Measurements from ENCODE around the gene HRK. TPM values are rescaled to one million over a fixed set of nuclear protein-coding genes. Genes with fewer than 3 reads are reported as not detected.

The HRK gene
- total RNA-seq, 4 donors from 2014 or later = 0.11 to 0.17 TPM; not detected in 2

DNA sequence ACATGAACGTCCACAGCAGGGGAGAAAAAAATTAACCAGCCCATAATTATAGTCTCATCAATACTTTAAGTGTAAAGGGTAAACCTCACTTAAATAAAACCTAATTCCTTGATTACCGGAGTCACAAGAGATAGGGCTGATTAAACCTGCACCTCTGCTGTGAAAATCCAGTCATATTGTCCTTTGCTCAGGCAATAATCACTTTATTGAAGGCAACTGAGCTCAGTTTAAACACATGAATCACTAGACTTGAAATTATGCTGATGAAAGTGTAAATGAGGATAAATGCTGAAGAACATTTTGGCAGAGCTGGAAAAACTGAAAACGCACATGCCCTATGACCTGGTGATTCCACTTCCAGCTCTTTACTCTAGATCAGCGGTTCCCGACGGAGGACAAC, 6.7 kb upstream of the HRK start:
- Histone ChIP-seq H3K36me3 (no peaks in the 10 kb centered on the region), H3K4me3 (no peak overlapping the region), H3K27ac (replicated peaks in 1 of 4) (no peak overlapping the region), H3K9me3 (peaks cover 0 to 5% (median 0%) of the 10 kb centered on the region in 4 donors), H3K4me1 (no peaks in the 10 kb centered on the region), H3K27me3 (peaks cover 0 to 42% (median 2%) of the 10 kb centered on the region in 4 donors)
- intact Hi-C loops (cut with DNase I) = no loop called here
- TF ChIP-seq POLR2A (IDR thresholded peaks at IDR 0.05; ENCODE audit: low read depth) (no peak), POLR2AphosphoS5 (IDR thresholded peaks at IDR 0.05) (no peak), EP300 (IDR thresholded peaks at IDR 0.05) (no peak)
- TF ChIP-seq, protein P1, sequence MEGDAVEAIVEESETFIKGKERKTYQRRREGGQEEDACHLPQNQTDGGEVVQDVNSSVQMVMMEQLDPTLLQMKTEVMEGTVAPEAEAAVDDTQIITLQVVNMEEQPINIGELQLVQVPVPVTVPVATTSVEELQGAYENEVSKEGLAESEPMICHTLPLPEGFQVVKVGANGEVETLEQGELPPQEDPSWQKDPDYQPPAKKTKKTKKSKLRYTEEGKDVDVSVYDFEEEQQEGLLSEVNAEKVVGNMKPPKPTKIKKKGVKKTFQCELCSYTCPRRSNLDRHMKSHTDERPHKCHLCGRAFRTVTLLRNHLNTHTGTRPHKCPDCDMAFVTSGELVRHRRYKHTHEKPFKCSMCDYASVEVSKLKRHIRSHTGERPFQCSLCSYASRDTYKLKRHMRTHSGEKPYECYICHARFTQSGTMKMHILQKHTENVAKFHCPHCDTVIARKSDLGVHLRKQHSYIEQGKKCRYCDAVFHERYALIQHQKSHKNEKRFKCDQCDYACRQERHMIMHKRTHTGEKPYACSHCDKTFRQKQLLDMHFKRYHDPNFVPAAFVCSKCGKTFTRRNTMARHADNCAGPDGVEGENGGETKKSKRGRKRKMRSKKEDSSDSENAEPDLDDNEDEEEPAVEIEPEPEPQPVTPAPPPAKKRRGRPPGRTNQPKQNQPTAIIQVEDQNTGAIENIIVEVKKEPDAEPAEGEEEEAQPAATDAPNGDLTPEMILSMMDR (IDR thresholded peaks at IDR 0.05) = no peak
- DNase-seq (ENCODE audit: extremely low spot score) = no peak
- 78% methylated on average over 6 of the region's 6 CpGs for WGBS

DNA sequence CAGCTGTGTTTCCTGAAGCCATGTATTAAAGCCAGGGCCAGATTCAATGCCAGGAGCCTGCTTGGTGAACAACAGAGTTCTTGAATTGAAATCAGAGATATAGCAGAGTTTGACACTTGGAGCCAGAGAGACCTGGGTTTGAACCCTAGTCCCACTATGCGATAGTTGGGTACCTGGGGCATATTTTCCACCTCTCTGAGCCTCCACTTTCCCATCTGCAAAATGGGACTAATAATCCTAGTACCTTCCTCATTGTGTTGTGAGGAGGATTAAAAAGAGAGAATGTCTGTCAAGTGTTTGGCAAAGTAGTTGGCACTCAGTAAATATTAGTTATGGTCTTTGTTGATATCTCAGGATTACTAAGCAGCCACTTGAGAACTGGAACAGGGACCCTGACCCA, 6.0 kb upstream of the HRK start:
- peaks cover 0 to 4% (median 3%) of the 10 kb centered on the region in 4 donors for H3K4me1 ChIP-seq

DNA sequence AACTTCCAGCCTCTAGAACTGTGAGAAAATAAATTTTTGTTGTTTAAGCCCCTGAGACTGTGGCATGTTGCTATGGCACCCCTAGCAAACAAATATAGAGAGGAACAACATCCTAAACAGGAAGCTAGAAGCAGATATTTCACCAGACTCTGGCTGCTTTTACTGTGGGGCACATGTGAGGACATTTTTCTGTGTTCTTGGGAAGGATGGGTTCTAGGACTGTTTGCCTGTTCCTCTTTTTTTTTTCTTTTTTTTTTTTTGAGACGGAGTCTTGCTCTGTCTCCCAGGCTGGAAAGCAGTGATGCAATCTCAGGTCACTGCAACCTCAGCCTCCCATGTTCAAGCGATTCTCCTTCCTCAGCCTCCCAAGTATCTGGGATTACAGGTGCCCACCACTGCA, 4.2 kb upstream of the HRK start:
- Histone ChIP-seq H3K9me3 (peaks cover 0 to 4% (median 0%) of the 10 kb centered on the region in 4 donors), H3K4me1 (peaks cover 9 to 21% (median 19%) of the 10 kb centered on the region in 4 donors), H3K27ac (replicated peaks in 1 of 4) (no peak overlapping the region), H3K36me3 (no peaks in the 10 kb centered on the region), H3K27me3 (peaks cover 6 to 66% (median 19%) of the 10 kb centered on the region in 4 donors), H3K4me3 (no peak overlapping the region)
- WGBS = 69% methylated on average over 2 of the region's 2 CpGs
- TF ChIP-seq, protein P1 (IDR thresholded peaks at IDR 0.05) = no peak
- TF ChIP-seq EP300 (IDR thresholded peaks at IDR 0.05) = no peak
- no peak for TF ChIP-seq POLR2A (IDR thresholded peaks at IDR 0.05; ENCODE audit: low read depth)
- TF ChIP-seq POLR2AphosphoS5 (IDR thresholded peaks at IDR 0.05) = no peak
- intact Hi-C loops (cut with DNase I) = no loop called here
- DNase-seq (ENCODE audit: extremely low spot score) = no peak

More for the DNA sequence above, 6.0 kb upstream of the HRK start:
- Histone ChIP-seq H3K36me3 (no peaks in the 10 kb centered on the region), H3K4me3 (no peak overlapping the region), H3K27ac (replicated peaks in 1 of 4) (no peak overlapping the region), H3K9me3 (peaks cover 0 to 5% (median 0%) of the 10 kb centered on the region in 4 donors), H3K27me3 (peaks cover 0 to 49% (median 8%) of the 10 kb centered on the region in 4 donors)
- intact Hi-C loops (cut with DNase I) = no loop called here
- DNase-seq (ENCODE audit: extremely low spot score) = no peak
- WGBS = 85% methylated on average over 1 of the region's 1 CpG
- TF ChIP-seq EP300 (IDR thresholded peaks at IDR 0.05) = no peak
- no peak for TF ChIP-seq POLR2AphosphoS5 (IDR thresholded peaks at IDR 0.05)
- no peak for TF ChIP-seq POLR2A (IDR thresholded peaks at IDR 0.05; ENCODE audit: low read depth)
- TF ChIP-seq, protein P1 (IDR thresholded peaks at IDR 0.05) = no peak

DNA sequence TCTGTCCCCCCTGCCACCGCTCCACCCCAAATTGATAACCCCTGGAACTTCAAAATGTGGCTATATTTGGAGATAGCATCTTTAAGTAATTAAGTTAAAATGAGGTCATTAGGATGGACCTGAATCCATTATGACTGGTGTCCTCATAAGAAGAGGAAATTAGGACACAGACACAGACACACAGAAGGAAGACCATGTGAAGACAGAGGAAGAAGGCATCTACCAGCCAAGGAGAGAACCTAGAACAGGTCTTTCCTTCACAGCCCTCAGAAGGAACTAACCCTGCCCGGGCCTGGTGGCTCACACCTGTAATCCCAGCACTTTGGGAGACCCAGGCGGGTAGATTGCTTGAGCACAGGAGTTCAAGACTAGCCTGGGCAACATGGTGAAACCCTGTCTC, 3.6 kb upstream of the HRK start:
- H3K4me1 ChIP-seq = peaks cover 14 to 27% (median 26%) of the 10 kb centered on the region in 4 donors
- H3K4me3 ChIP-seq = no peak overlapping the region
- no peak overlapping the region for H3K27ac ChIP-seq (replicated peaks in 1 of 4)
- peaks cover 6 to 73% (median 25%) of the 10 kb centered on the region in 4 donors for H3K27me3 ChIP-seq
- no peak for DNase-seq (ENCODE audit: extremely low spot score)
- no peaks in the 10 kb centered on the region for H3K9me3 ChIP-seq
- TF ChIP-seq POLR2AphosphoS5 (IDR thresholded peaks at IDR 0.05) = no peak
- TF ChIP-seq EP300 (IDR thresholded peaks at IDR 0.05) = no peak
- TF ChIP-seq POLR2A (IDR thresholded peaks at IDR 0.05; ENCODE audit: low read depth) = no peak
- TF ChIP-seq, protein P1 (IDR thresholded peaks at IDR 0.05) = no peak
- intact Hi-C loops (cut with DNase I) = no loop called here
- H3K36me3 ChIP-seq = no peaks in the 10 kb centered on the region
- WGBS = 100% methylated on average over 1 of the region's 3 CpGs

DNA sequence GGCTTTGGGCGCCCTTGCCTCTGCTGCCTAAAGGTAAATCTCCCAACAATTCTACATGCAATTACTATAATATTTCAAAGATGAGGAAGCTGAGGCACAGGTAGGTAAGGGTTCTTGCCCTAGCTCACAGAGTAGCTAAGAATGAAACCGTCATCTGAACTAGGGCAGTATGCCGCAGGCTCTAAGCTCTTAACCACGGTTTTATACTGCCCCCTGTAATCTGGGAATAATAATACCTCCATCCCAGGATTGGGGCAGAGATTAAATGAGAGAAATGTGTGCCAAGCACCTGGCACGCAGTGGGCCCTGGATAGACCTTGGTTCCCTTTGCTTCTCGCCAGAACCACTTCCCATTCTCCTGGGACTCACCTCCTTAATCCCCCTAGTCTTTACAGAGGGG, 1.5 kb upstream of the HRK start:
- peaks cover 11 to 87% (median 46%) of the 10 kb centered on the region in 4 donors for H3K27me3 ChIP-seq
- intact Hi-C loops (cut with DNase I) = loop anchor here (2.0 kb wide), 1 partner anchor 180 kb away; no protein-coding TSS in a partner anchor

More for the DNA sequence above, 1.5 kb upstream of the HRK start:
- no peaks in the 10 kb centered on the region for H3K36me3 ChIP-seq
- TF ChIP-seq, protein P1 (IDR thresholded peaks at IDR 0.05) = peak in 1 of 3 experiments; percentile 33
- TF ChIP-seq EP300 (IDR thresholded peaks at IDR 0.05) = no peak
- H3K9me3 ChIP-seq = no peaks in the 10 kb centered on the region
- H3K4me1 ChIP-seq = peaks cover 27 to 44% (median 43%) of the 10 kb centered on the region in 4 donors
- H3K4me3 ChIP-seq = no peak overlapping the region
- 31% methylated on average over 6 of the region's 6 CpGs for WGBS
- DNase-seq (ENCODE audit: extremely low spot score) = no peak
- H3K27ac ChIP-seq (replicated peaks in 1 of 4) = no peak overlapping the region
